ENCODE data around the gene HDAC9. TPM values are rescaled to one million over a fixed set of nuclear protein-coding genes. Genes with fewer than 3 reads are reported as not detected.

Gene HDAC9
- total RNA-seq, 1 experiment from 2014 or later: 4.3 TPM

DNA sequence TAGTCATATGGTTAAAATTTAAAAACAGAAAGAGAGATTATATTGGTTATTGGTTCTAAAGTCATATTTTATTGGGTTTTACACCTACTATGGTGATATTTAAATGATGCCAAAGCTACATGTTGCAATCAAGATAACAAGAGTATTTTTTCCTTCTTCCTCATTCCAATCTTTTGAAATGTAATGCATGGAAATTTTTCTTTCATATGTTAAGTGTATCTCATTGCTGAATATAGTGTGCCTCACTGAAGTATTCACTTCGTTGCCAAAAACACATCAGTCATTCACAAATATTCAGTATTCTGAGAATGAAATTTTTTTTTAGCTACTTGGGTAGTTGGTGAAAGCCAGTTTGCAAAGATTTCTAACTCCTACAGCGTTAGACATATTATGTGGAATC, 19.5 kb downstream of the HDAC9 start:
- no peak overlapping the region for H3K9ac ChIP-seq (ENCODE audit: low read length)
- H3K79me2 ChIP-seq (ENCODE audit: insufficient read depth, low read length): no peaks in the 10 kb centered on the region
- H3K4me3 ChIP-seq (replicated peaks in 1 of 2; ENCODE audit: low read depth in 1 of 2, low read length in 2 of 2): no peak overlapping the region
- intact Hi-C loops (cut with micrococcal nuclease): no loop called here
- ChIA-PET CTCF (no interaction called here), POLR2A (no interaction called here), RAD21 (ENCODE audit: low non-redundant PET in 1 of 2, low total read pairs in 2 of 2, uncharacterized antibody in 2 of 2, unreplicated experiment in 2 of 2) (no interaction called here)
- no peak overlapping the region for H3K4me2 ChIP-seq (ENCODE audit: low read length)
- H3K27me3 ChIP-seq (ENCODE audit: insufficient read depth, low read length): no peaks in the 10 kb centered on the region
- H3K9me2 ChIP-seq (ENCODE audit: insufficient read depth): no peaks in the 10 kb centered on the region
- no peak overlapping the region for H3K27ac ChIP-seq (ENCODE audit: low read depth, low read length)
- ATAC-seq: no peak
- H3K4me1 ChIP-seq (ENCODE audit: control insufficient read depth in 1 of 2, insufficient read depth in 2 of 2, low read length in 2 of 2): no peaks in the 10 kb centered on the region
- no peaks in the 10 kb centered on the region for H4K20me1 ChIP-seq (ENCODE audit: insufficient read depth)
- BruUV-seq (replicated peaks): no TSS peak
- no peak for TF ChIP-seq EZH2phosphoT487 (IDR thresholded peaks at IDR 0.05; ENCODE audit: borderline replicate concordance)
- TF ChIP-seq ZNF274 (IDR thresholded peaks at IDR 0.05; ENCODE audit: low read depth, low read length): no peak
- H3K9me3 ChIP-seq (ENCODE audit: control insufficient read depth in 1 of 2, insufficient read depth in 1 of 2, low read depth in 1 of 2, low read length in 2 of 2): no peaks in the 10 kb centered on the region
- no peak overlapping the region for H2AFZ ChIP-seq (ENCODE audit: low read depth, low read length, poor library complexity, severe bottlenecking)
- no peaks in the 10 kb centered on the region for H3K36me3 ChIP-seq (ENCODE audit: control insufficient read depth in 1 of 2, insufficient read depth in 2 of 2, low read length in 2 of 2)
- no peak for DNase-seq (ENCODE audit: low read depth, low spot score)

- ATAC-seq (no peak), DNase-seq (ENCODE audit: low read depth, low spot score) (no peak)
- intact Hi-C loops (cut with micrococcal nuclease): no loop called here
- no peak overlapping the region for H3K27ac ChIP-seq (ENCODE audit: low read depth, low read length)
- ChIA-PET POLR2A (no interaction called here), CTCF (interaction anchor here (1.1 to 1.2 kb wide), 2 partner anchors 9 to 53 kb away, joined by 3 read pairs; no protein-coding TSS in a partner anchor), RAD21 (ENCODE audit: low non-redundant PET in 1 of 2, low total read pairs in 2 of 2, uncharacterized antibody in 2 of 2, unreplicated experiment in 2 of 2) (no interaction called here)
- no peaks in the 10 kb centered on the region for H3K9me3 ChIP-seq (ENCODE audit: control insufficient read depth in 1 of 2, insufficient read depth in 1 of 2, low read depth in 1 of 2, low read length in 2 of 2)
- H3K9ac ChIP-seq (ENCODE audit: low read length): no peak overlapping the region
- H3K79me2 ChIP-seq (ENCODE audit: insufficient read depth, low read length): no peaks in the 10 kb centered on the region
- no peaks in the 10 kb centered on the region for H3K36me3 ChIP-seq (ENCODE audit: control insufficient read depth in 1 of 2, insufficient read depth in 2 of 2, low read length in 2 of 2)
- BruUV-seq (replicated peaks): no TSS peak
- H2AFZ ChIP-seq (ENCODE audit: low read depth, low read length, poor library complexity, severe bottlenecking): no peak overlapping the region
- H4K20me1 ChIP-seq (ENCODE audit: insufficient read depth): no peaks in the 10 kb centered on the region
- H3K4me1 ChIP-seq (ENCODE audit: control insufficient read depth in 1 of 2, insufficient read depth in 2 of 2, low read length in 2 of 2): peaks cover 0 to 7% of the 10 kb centered on the region in 2 experiments; a peak in 1 of 4 replicates
- no peak overlapping the region for H3K4me2 ChIP-seq (ENCODE audit: low read length)
- TF ChIP-seq MAX (IDR thresholded peaks at IDR 0.05) (no peak), SRF (IDR thresholded peaks at IDR 0.05; ENCODE audit: low read depth) (no peak), YY1 (IDR thresholded peaks at IDR 0.05; ENCODE audit: extremely low read depth, insufficient replicate concordance, low read depth, low read length) (no peak), SIN3A (IDR thresholded peaks at IDR 0.05; ENCODE audit: low read depth) (no peak), JUND (IDR thresholded peaks at IDR 0.05) (no peak), CTCF (IDR thresholded peaks at IDR 0.05 in 2 of 3, conservative IDR thresholded peaks at IDR 0.05 in 1 of 3; ENCODE audit: borderline replicate concordance in 1 of 3, insufficient read depth in 1 of 3, low read depth in 2 of 3, low read length in 2 of 3) (no peak), ZFX (IDR thresholded peaks at IDR 0.05) (no peak), CBX3 (IDR thresholded peaks at IDR 0.05; ENCODE audit: low read depth) (no peak), EZH2 (IDR thresholded peaks at IDR 0.05) (no peak), CEBPB (IDR thresholded peaks at IDR 0.05; ENCODE audit: low read depth) (no peak), EZH2phosphoT487 (IDR thresholded peaks at IDR 0.05; ENCODE audit: borderline replicate concordance) (no peak), SP1 (IDR thresholded peaks at IDR 0.05; ENCODE audit: low read depth) (no peak), POLR2A (IDR thresholded peaks at IDR 0.05; ENCODE audit: borderline replicate concordance, extremely low read depth, insufficient read depth, insufficient read length) (no peak), ZNF274 (IDR thresholded peaks at IDR 0.05; ENCODE audit: low read depth, low read length) (no peak), ELF1 (IDR thresholded peaks at IDR 0.05; ENCODE audit: borderline replicate concordance, low read depth) (no peak), EGR1 (IDR thresholded peaks at IDR 0.05; ENCODE audit: low read depth) (no peak), POLR2AphosphoS5 (IDR thresholded peaks at IDR 0.05; ENCODE audit: low read depth, low read length) (no peak)
- TF ChIP-seq, protein P1, sequence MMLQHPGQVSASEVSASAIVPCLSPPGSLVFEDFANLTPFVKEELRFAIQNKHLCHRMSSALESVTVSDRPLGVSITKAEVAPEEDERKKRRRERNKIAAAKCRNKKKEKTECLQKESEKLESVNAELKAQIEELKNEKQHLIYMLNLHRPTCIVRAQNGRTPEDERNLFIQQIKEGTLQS (IDR thresholded peaks at IDR 0.05): no peak
- H3K27me3 ChIP-seq (ENCODE audit: insufficient read depth, low read length): no peaks in the 10 kb centered on the region
- H3K4me3 ChIP-seq (replicated peaks in 1 of 2; ENCODE audit: low read depth in 1 of 2, low read length in 2 of 2): no peak overlapping the region
- H3K9me2 ChIP-seq (ENCODE audit: insufficient read depth): no peaks in the 10 kb centered on the region
Measured at GRCh38 chr7:18517646-18518045, 22.1 kb downstream of the HDAC9 start.
